HepG2 (cell line): ENCODE data around the gene NPBWR2. TPM values are rescaled to one million over a fixed set of nuclear protein-coding genes. Genes with fewer than 3 reads are reported as not detected.

ENCODE experiments used
- ATF1 ChIP-seq: IDR thresholded peaks from 2 replicates; pipeline ENCODE4 v1.6.1; 2016; ENCODE audit warnings: mild to moderate bottlenecking, control low read depth
- FOXP1 ChIP-seq, 2 experiments: fragments of 450-650 bp in 1 of 2; IDR thresholded peaks; 2 replicates each; pipeline ENCODE4 v1.6.1; 2017 to 2018; ENCODE audit warnings: antibody characterized with exemption in 1 of 2
- GPN1 ChIP-seq: sonication (generic); formaldehyde crosslinking; IDR thresholded peaks from 2 replicates; pipeline ENCODE4 v1.5.1; 2020; ENCODE audit warnings: missing genetic modification reagents, borderline replicate concordance
- HNRNPL ChIP-seq: fragments of 200-400 bp; formaldehyde crosslinking; IDR thresholded peaks from 2 replicates; pipeline ENCODE4 v1.6.1; 2017; ENCODE audit warnings: mild to moderate bottlenecking, low read depth, low read length
- MAF1 ChIP-seq: sonication (generic); formaldehyde crosslinking; IDR thresholded peaks from 2 replicates; pipeline ENCODE4 v1.5.0; 2020; ENCODE audit warnings: missing genetic modification reagents, borderline replicate concordance
- MTA1 ChIP-seq: sonication (generic); formaldehyde crosslinking; IDR thresholded peaks from 2 replicates; pipeline ENCODE4 v1.4.0; 2020; ENCODE audit warnings: missing genetic modification reagents, mild to moderate bottlenecking, borderline replicate concordance
- ZKSCAN5 ChIP-seq: sonication (generic); formaldehyde crosslinking; IDR thresholded peaks from 2 replicates; pipeline ENCODE4 v1.5.1; 2020; ENCODE audit warnings: mild to moderate bottlenecking, missing genetic modification reagents
- ZNF136 ChIP-seq: sonication (generic); formaldehyde crosslinking; IDR thresholded peaks from 2 replicates; pipeline ENCODE4 v1.8.1; 2022; ENCODE audit warnings: low read depth, mild to moderate bottlenecking, moderate library complexity, missing genetic modification reagents
- ZNF557 ChIP-seq: sonication (generic); formaldehyde crosslinking; IDR thresholded peaks from 2 replicates; pipeline ENCODE4 v1.4.0; 2020; ENCODE audit warnings: missing genetic modification reagents
- ZNF644 ChIP-seq: IDR thresholded peaks from 2 replicates; pipeline ENCODE4 v1.6.1; 2016; ENCODE audit warnings: low read depth
- ZNF678 ChIP-seq: sonication (generic); formaldehyde crosslinking; IDR thresholded peaks from 2 replicates; pipeline ENCODE4 v1.4.0; 2020; ENCODE audit warnings: mild to moderate bottlenecking, missing genetic modification reagents
- ZNF878 ChIP-seq: sonication (generic); formaldehyde crosslinking; IDR thresholded peaks from 2 replicates; pipeline ENCODE4 v1.8.1; 2023; ENCODE audit warnings: mild to moderate bottlenecking, missing genetic modification reagents, moderate library complexity
- ZSCAN25 ChIP-seq: sonication (generic); formaldehyde crosslinking; IDR thresholded peaks from 2 replicates; pipeline ENCODE4 v1.8.0; 2022; ENCODE audit warnings: mild to moderate bottlenecking, missing genetic modification reagents
- polyA plus RNA-seq, 8 experiments: library from polyadenylated mRNA; depleted of rRNA in 3 of 8; stranded (reverse) in 7 of 8; unstranded in 1 of 8; fragments of >200 nt; fragmentation: Illumina TruSeq in 4 of 8; extraction: Trizol in 4 of 8; gene quantifications; 2 replicates each; pipeline versions ENCODE4 v1.2.1 to v1.2.3, GENCODE V29; 2011 to 2016; ENCODE audit warnings: low read depth in 4 of 8, missing spikeins in 1 of 8, mixed read lengths in 1 of 8; ENCODE audit not compliant: insufficient read depth in 1 of 8
- total RNA-seq, 5 experiments: library from RNA; depleted of rRNA; stranded (reverse); fragments of >200 nt; fragmentation: Illumina TruSeq; extraction: Trizol; gene quantifications; 2 replicates each; pipeline ENCODE4 v1.2.3, GENCODE V29; 2016; ENCODE audit warnings: low read depth in 1 of 5
- TF ChIP-seq, protein P1 (sequence below): sonication (generic); formaldehyde crosslinking; IDR thresholded peaks from 2 replicates; pipeline ENCODE4 v1.5.0; 2020; ENCODE audit warnings: missing genetic modification reagents
- TF ChIP-seq, protein P2 (sequence below): sonication (generic); formaldehyde crosslinking; IDR thresholded peaks from 2 replicates; pipeline ENCODE4 v1.4.0; 2020; ENCODE audit warnings: mild to moderate bottlenecking, missing genetic modification reagents
- TF ChIP-seq, protein P3 (sequence below): sonication (generic); formaldehyde crosslinking; IDR thresholded peaks from 2 replicates; pipeline ENCODE4 v1.5.0; 2020; ENCODE audit warnings: mild to moderate bottlenecking, missing genetic modification reagents, borderline replicate concordance
- TF ChIP-seq, protein P4 (sequence below): sonication (generic); formaldehyde crosslinking; conservative IDR thresholded peaks from 2 replicates; pipeline ENCODE4 v1.8.0; 2022; ENCODE audit warnings: low read depth, missing genetic modification reagents
- TF ChIP-seq, protein P5 (sequence below): sonication (generic); formaldehyde crosslinking; IDR thresholded peaks from 2 replicates; pipeline ENCODE4 v1.8.0; 2022; ENCODE audit warnings: missing genetic modification reagents, low read depth, mild to moderate bottlenecking, borderline replicate concordance

Gene NPBWR2
- total and polyA plus RNA-seq, 2 of the 13 experiments (the other 11 are each of a cell fraction or from before 2014, with no cell fraction given): not detected

DNA sequence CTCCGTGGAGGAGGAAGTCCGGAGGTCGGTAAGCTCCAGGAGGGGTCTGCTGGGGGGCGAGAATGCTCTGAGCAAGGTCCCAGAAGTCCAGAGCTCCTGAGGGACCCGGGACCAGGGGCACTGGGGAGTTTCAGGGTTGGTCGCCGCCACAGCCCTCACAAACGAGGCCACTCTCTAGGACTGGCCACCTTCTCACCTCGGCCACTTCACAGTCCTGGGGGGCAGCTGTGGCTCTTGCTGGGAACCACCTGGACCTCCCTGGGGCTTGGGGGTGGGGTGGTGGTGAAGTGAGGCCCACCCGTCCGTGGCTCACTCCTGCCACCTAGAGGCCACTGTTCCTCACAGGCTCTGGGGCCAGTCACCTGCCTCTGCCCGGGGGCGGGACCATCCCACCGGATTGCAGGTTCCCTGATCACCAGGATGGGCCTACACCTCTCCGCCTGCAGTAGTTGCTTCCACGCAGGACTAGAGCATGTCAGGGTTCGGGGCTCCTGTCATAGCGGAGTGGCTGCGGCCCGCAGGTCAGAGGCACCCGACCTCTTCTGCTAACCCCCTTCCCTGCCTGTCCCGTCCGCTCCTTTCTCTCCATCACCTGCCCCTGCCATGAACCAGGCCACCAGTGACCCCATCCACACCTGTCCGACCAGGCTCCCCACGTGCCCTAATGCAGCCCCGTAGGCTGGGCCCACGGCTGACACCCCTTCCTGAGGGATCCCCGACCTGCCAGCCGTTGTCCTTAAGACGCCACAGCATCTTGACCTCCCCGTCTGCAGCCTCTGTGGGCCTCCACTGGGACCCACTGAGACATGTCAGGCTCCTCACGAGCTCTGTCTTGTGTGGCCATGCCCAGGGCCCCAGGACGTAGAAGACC, 49.5 kb downstream of the NPBWR2 start (continued):
- TF ChIP-seq GPN1 (CRISPR knock-in tag): no peak; the same call in 1 of the 2 replicates
- no peak for TF ChIP-seq ZNF644 (CRISPR knock-in tag)
- TF ChIP-seq ZKSCAN5 (CRISPR knock-in tag): no peak
- TF ChIP-seq HNRNPL: 0 out of 2 replicates have a peak, but pooled peaks have one; percentile 59
- TF ChIP-seq, protein P1, sequence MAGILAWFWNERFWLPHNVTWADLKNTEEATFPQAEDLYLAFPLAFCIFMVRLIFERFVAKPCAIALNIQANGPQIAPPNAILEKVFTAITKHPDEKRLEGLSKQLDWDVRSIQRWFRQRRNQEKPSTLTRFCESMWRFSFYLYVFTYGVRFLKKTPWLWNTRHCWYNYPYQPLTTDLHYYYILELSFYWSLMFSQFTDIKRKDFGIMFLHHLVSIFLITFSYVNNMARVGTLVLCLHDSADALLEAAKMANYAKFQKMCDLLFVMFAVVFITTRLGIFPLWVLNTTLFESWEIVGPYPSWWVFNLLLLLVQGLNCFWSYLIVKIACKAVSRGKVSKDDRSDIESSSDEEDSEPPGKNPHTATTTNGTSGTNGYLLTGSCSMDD (CRISPR knock-in tag): no peak
- TF ChIP-seq, protein P2, sequence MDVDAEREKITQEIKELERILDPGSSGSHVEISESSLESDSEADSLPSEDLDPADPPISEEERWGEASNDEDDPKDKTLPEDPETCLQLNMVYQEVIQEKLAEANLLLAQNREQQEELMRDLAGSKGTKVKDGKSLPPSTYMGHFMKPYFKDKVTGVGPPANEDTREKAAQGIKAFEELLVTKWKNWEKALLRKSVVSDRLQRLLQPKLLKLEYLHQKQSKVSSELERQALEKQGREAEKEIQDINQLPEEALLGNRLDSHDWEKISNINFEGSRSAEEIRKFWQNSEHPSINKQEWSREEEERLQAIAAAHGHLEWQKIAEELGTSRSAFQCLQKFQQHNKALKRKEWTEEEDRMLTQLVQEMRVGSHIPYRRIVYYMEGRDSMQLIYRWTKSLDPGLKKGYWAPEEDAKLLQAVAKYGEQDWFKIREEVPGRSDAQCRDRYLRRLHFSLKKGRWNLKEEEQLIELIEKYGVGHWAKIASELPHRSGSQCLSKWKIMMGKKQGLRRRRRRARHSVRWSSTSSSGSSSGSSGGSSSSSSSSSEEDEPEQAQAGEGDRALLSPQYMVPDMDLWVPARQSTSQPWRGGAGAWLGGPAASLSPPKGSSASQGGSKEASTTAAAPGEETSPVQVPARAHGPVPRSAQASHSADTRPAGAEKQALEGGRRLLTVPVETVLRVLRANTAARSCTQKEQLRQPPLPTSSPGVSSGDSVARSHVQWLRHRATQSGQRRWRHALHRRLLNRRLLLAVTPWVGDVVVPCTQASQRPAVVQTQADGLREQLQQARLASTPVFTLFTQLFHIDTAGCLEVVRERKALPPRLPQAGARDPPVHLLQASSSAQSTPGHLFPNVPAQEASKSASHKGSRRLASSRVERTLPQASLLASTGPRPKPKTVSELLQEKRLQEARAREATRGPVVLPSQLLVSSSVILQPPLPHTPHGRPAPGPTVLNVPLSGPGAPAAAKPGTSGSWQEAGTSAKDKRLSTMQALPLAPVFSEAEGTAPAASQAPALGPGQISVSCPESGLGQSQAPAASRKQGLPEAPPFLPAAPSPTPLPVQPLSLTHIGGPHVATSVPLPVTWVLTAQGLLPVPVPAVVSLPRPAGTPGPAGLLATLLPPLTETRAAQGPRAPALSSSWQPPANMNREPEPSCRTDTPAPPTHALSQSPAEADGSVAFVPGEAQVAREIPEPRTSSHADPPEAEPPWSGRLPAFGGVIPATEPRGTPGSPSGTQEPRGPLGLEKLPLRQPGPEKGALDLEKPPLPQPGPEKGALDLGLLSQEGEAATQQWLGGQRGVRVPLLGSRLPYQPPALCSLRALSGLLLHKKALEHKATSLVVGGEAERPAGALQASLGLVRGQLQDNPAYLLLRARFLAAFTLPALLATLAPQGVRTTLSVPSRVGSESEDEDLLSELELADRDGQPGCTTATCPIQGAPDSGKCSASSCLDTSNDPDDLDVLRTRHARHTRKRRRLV: no peak
- no peak for TF ChIP-seq ATF1
- TF ChIP-seq, protein P3, sequence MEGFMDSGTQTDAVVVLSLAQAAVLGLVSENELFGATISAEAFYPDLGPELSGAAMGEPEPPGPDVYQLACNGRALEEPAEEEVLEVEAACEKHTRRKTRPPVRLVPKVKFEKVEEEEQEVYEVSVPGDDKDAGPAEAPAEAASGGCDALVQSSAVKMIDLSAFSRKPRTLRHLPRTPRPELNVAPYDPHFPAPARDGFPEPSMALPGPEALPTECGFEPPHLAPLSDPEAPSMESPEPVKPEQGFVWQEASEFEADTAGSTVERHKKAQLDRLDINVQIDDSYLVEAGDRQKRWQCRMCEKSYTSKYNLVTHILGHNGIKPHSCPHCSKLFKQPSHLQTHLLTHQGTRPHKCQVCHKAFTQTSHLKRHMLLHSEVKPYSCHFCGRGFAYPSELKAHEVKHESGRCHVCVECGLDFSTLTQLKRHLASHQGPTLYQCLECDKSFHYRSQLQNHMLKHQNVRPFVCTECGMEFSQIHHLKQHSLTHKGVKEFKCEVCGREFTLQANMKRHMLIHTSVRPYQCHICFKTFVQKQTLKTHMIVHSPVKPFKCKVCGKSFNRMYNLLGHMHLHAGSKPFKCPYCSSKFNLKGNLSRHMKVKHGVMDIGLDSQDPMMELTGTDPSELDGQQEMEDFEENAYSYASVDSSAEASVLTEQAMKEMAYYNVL (CRISPR knock-in tag): peak; percentile 62; the same call in 1 of the 2 replicates
- TF ChIP-seq ZSCAN25 (CRISPR knock-in tag): no peak
- TF ChIP-seq FOXP1 (IDR thresholded peaks at IDR 0.05): no peak
- 0 out of 2 replicates have a peak, but pooled peaks have one; percentile 8 for TF ChIP-seq FOXP1 (CRISPR knock-in tag; IDR thresholded peaks at IDR 0.05)
- peak; percentile 39; the same call in 1 of the 2 replicates for TF ChIP-seq MTA1 (CRISPR knock-in tag)
- TF ChIP-seq, protein P4, sequence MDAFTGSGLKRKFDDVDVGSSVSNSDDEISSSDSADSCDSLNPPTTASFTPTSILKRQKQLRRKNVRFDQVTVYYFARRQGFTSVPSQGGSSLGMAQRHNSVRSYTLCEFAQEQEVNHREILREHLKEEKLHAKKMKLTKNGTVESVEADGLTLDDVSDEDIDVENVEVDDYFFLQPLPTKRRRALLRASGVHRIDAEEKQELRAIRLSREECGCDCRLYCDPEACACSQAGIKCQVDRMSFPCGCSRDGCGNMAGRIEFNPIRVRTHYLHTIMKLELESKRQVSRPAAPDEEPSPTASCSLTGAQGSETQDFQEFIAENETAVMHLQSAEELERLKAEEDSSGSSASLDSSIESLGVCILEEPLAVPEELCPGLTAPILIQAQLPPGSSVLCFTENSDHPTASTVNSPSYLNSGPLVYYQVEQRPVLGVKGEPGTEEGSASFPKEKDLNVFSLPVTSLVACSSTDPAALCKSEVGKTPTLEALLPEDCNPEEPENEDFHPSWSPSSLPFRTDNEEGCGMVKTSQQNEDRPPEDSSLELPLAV (CRISPR knock-in tag): no peak
- TF ChIP-seq ZNF878 (CRISPR knock-in tag): no peak; the same call in 1 of the 2 replicates
- TF ChIP-seq, protein P5, sequence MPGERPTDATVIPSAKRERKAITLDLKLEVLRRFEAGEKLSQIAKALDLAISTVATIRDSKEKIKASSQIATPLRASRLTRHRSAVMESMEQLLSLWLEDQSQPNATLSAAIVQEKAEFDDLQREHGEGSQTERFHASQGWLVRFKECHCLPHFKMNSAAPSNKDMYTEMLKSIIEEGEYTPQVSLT (CRISPR knock-in tag): no peak
- peak; percentile 51 for TF ChIP-seq ZNF678 (CRISPR knock-in tag)
- TF ChIP-seq MAF1 (CRISPR knock-in tag): peak; percentile 73; the same call in 1 of the 2 replicates
- TF ChIP-seq ZNF136 (CRISPR knock-in tag): no peak
- TF ChIP-seq ZNF557 (CRISPR knock-in tag): no peak
